ENCODE data around the gene RELCH. TPM values are rescaled to one million over a fixed set of nuclear protein-coding genes. Genes with fewer than 3 reads are reported as not detected.

RELCH gene
- total and polyA plus RNA-seq, 10 of the 15 experiments (the other 5 are each of a cell fraction or from before 2014, with no cell fraction given) = 3.1 to 23.6 (median 14.5) TPM

- no peaks in the 10 kb centered on the region for H4K20me1 ChIP-seq (ENCODE audit: control insufficient read depth, insufficient read depth)
- POLR2A ChIA-PET = no interaction called here
- no peak overlapping the region for H3K4me3 ChIP-seq
- SMC1A ChIA-PET (ENCODE audit: uncharacterized antibody, unreplicated experiment) = no interaction called here
- 57% methylated on average over 1 of the region's 1 CpG for WGBS (ENCODE audit: insufficient coverage, insufficient replicate concordance, low lambda C conversion rate, missing lambda C conversion rate)
- DNase-seq (ENCODE audit: low read depth, low spot score) (no peak), ATAC-seq (peak; percentile 57), FAIRE-seq (no peak)
- no peak overlapping the region for H3K4me2 ChIP-seq (ENCODE audit: control insufficient read depth, insufficient read depth)
- intact Hi-C loops (cut with micrococcal nuclease; ENCODE audit: unreplicated experiment) (no loop called here), in situ Hi-C loops (cut with MboI) (no loop called here)
- no peaks in the 10 kb centered on the region for H3K27me3 ChIP-seq (replicated peaks in 1 of 2; ENCODE audit: control insufficient read depth in 2 of 2, insufficient read depth in 2 of 2, low read length in 1 of 2)
- peaks cover 7% of the 10 kb centered on the region for H3K4me1 ChIP-seq (ENCODE audit: control insufficient read depth, insufficient read depth, low read length)
- H3K27ac ChIP-seq (ENCODE audit: control insufficient read depth, insufficient read depth) = no peak overlapping the region
- RAD21 ChIA-PET (ENCODE audit: unreplicated experiment) = no interaction called here
- H3K9ac ChIP-seq (ENCODE audit: control insufficient read depth, insufficient read depth, low read length) = no peak overlapping the region
- CTCF ChIA-PET = interaction anchor here (3.3 kb wide), 1 partner anchor 32 kb away, joined by 16 read pairs; no protein-coding TSS in a partner anchor
- TF ChIP-seq HDGF (IDR thresholded peaks at IDR 0.05) = no peak
- no peak for TF ChIP-seq YBX1 (IDR thresholded peaks at IDR 0.05)
- TF ChIP-seq SP1 (IDR thresholded peaks at IDR 0.05; ENCODE audit: low read depth, low read length) = no peak
- 0 out of 2 replicates have a peak, but pooled peaks have one; percentile 29 for TF ChIP-seq MEF2A (IDR thresholded peaks at IDR 0.05; ENCODE audit: insufficient read depth, low read depth, low read length)
- TF ChIP-seq JUNB (IDR thresholded peaks at IDR 0.05) = peak; percentile 67
- TF ChIP-seq, protein P1, sequence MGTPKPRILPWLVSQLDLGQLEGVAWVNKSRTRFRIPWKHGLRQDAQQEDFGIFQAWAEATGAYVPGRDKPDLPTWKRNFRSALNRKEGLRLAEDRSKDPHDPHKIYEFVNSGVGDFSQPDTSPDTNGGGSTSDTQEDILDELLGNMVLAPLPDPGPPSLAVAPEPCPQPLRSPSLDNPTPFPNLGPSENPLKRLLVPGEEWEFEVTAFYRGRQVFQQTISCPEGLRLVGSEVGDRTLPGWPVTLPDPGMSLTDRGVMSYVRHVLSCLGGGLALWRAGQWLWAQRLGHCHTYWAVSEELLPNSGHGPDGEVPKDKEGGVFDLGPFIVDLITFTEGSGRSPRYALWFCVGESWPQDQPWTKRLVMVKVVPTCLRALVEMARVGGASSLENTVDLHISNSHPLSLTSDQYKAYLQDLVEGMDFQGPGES (IDR thresholded peaks at IDR 0.05) = no peak
- TF ChIP-seq NFIC (IDR thresholded peaks at IDR 0.05; ENCODE audit: low read depth, low read length) = peak; percentile 34; the same call in 1 of the 2 replicates
- TF ChIP-seq TARDBP (IDR thresholded peaks at IDR 0.05; ENCODE audit: borderline replicate concordance) = no peak
- TF ChIP-seq, protein P2, sequence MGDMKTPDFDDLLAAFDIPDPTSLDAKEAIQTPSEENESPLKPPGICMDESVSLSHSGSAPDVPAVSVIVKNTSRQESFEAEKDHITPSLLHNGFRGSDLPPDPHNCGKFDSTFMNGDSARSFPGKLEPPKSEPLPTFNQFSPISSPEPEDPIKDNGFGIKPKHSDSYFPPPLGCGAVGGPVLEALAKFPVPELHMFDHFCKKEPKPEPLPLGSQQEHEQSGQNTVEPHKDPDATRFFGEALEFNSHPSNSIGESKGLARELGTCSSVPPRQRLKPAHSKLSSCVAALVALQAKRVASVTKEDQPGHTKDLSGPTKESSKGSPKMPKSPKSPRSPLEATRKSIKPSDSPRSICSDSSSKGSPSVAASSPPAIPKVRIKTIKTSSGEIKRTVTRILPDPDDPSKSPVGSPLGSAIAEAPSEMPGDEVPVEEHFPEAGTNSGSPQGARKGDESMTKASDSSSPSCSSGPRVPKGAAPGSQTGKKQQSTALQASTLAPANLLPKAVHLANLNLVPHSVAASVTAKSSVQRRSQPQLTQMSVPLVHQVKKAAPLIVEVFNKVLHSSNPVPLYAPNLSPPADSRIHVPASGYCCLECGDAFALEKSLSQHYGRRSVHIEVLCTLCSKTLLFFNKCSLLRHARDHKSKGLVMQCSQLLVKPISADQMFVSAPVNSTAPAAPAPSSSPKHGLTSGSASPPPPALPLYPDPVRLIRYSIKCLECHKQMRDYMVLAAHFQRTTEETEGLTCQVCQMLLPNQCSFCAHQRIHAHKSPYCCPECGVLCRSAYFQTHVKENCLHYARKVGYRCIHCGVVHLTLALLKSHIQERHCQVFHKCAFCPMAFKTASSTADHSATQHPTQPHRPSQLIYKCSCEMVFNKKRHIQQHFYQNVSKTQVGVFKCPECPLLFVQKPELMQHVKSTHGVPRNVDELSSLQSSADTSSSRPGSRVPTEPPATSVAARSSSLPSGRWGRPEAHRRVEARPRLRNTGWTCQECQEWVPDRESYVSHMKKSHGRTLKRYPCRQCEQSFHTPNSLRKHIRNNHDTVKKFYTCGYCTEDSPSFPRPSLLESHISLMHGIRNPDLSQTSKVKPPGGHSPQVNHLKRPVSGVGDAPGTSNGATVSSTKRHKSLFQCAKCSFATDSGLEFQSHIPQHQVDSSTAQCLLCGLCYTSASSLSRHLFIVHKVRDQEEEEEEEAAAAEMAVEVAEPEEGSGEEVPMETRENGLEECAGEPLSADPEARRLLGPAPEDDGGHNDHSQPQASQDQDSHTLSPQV (IDR thresholded peaks at IDR 0.05) = no peak
- TF ChIP-seq CHD2 (IDR thresholded peaks at IDR 0.05; ENCODE audit: borderline replicate concordance, low read depth, low read length) = no peak
- TF ChIP-seq EGR1 (IDR thresholded peaks at IDR 0.05; ENCODE audit: borderline replicate concordance in 1 of 2, low read depth in 2 of 2, low read length in 2 of 2) = no peak
- no peak for TF ChIP-seq MYB (IDR thresholded peaks at IDR 0.05; ENCODE audit: borderline replicate concordance, low read depth, low read length)
- no peak for TF ChIP-seq NR2F1 (conservative IDR thresholded peaks at IDR 0.05)
- no peak for TF ChIP-seq NR2C2 (IDR thresholded peaks at IDR 0.05; ENCODE audit: borderline replicate concordance, control insufficient read depth, insufficient read length, low read depth)
- TF ChIP-seq MTA3 (IDR thresholded peaks at IDR 0.05; ENCODE audit: borderline replicate concordance, low read length) = no peak
- H3K79me2 ChIP-seq (ENCODE audit: control insufficient read depth, insufficient read depth, low read length) = no peaks in the 10 kb centered on the region
- H2AFZ ChIP-seq (ENCODE audit: control insufficient read depth, low read depth, low read length) = no peak overlapping the region
- peaks cover 5 to 17% of the 10 kb centered on the region in 2 experiments for H3K36me3 ChIP-seq (ENCODE audit: control insufficient read depth in 2 of 2, insufficient read depth in 2 of 2, low read length in 1 of 2)
- H3K9me3 ChIP-seq (replicated peaks; ENCODE audit: control insufficient read depth, insufficient read depth, low read length) = no peaks in the 10 kb centered on the region
- BruUV-seq (replicated peaks) = no TSS peak
These were observed 94.6 kb downstream of the RELCH start for GRCh38 chr18:62281684-62282083.
